SK-N-SH (cell line): ENCODE results near the gene MAPK4. TPM values are rescaled to one million over a fixed set of nuclear protein-coding genes. Genes with fewer than 3 reads are reported as not detected.
"Not testable (repeated sequence)": the region's sequence is repeated elsewhere in the genome, so short reads cannot be mapped to it uniquely, and the experiment has no call there.

Source experiments
- CTCF ChIA-PET: fragments of 300-600, 350-600 bp; formaldehyde crosslinking; extraction: SDS; loops from one replicate; lab custom pipeline; 2021; lab: Yijun Ruan, JAX
- POLR2A ChIA-PET: fragments of 350-600 bp; sonication (Branson Sonifier 250); formaldehyde crosslinking; extraction: SDS; loops from one replicate; lab custom pipeline; 2020; ENCODE audit warnings: antibody characterized with exemption, inconsistent platforms; lab: Yijun Ruan, JAX
- DNase-seq: peaks from one replicate; pipeline ENCODE4 v3.0.0; 2012
- H2AFZ ChIP-seq: fragments of 200-600 bp; sonication (generic); 2 replicates; pipeline ENCODE4 v1.8.1; 2016; ENCODE audit warnings: antibody characterized with exemption, mild to moderate bottlenecking, low read depth
- H3F3A ChIP-seq: fragments of 200-600 bp; sonication (generic); replicated peaks from 2 replicates; pipeline ENCODE3; 2016; ENCODE audit warnings: antibody characterized with exemption, mild to moderate bottlenecking; ENCODE audit not compliant: insufficient read depth
- H3K27ac ChIP-seq, 2 experiments: fragments of 200-500 bp in 1 of 2; fragments of 200-600 bp in 1 of 2; sonication (Bioruptor generic) in 1 of 2; sonication (generic), shearing (Covaris generic) in 1 of 2; 2 replicates each; pipeline versions ENCODE4 v1.5.1 to v1.6.1; 2014 to 2016; ENCODE audit warnings: low read depth in 2 of 2, inconsistent platforms in 1 of 2, low read length in 1 of 2, mild to moderate bottlenecking in 1 of 2, mixed read lengths in 1 of 2
- H3K27me3 ChIP-seq: fragments of 200-600 bp; sonication (generic), shearing (Covaris generic); 2 replicates; pipeline ENCODE4 v1.6.1; 2016; ENCODE audit warnings: mixed run types; ENCODE audit not compliant: insufficient read depth
- H3K36me3 ChIP-seq, 2 experiments: fragments of 200-500 bp in 1 of 2; fragments of 200-600 bp in 1 of 2; sonication (Bioruptor generic) in 1 of 2; sonication (generic) in 1 of 2; replicated peaks in 1 of 2; 2 replicates each; pipeline versions ENCODE3 to v1.5.1; 2014 to 2016; ENCODE audit warnings: low read length in 1 of 2, mild to moderate bottlenecking in 1 of 2; ENCODE audit not compliant: insufficient read depth in 2 of 2, control insufficient read depth in 1 of 2
- H3K4me1 ChIP-seq, 2 experiments: fragments of 200-500 bp in 1 of 2; fragments of 200-600 bp in 1 of 2; sonication (Bioruptor generic) in 1 of 2; sonication (generic), shearing (Covaris generic) in 1 of 2; 2 replicates each; pipeline versions ENCODE4 v1.5.1 to v1.6.1; 2014 to 2016; ENCODE audit warnings: low read depth in 1 of 2, low read length in 1 of 2, mixed run types in 1 of 2; ENCODE audit not compliant: insufficient read depth in 2 of 2, control insufficient read depth in 1 of 2
- H3K4me2 ChIP-seq: fragments of 200-600 bp; sonication (generic), shearing (Covaris generic); 2 replicates; pipeline ENCODE4 v1.6.1; 2017; ENCODE audit warnings: mixed run types
- H3K4me3 ChIP-seq, 2 experiments: fragments of 200-500 bp in 1 of 2; fragments of 200-600 bp in 1 of 2; sonication (Bioruptor generic) in 1 of 2; sonication (generic), shearing (Covaris generic) in 1 of 2; 2 replicates each; pipeline versions ENCODE4 v1.5.1 to v1.8.1; 2014 to 2016; ENCODE audit warnings: low read depth in 2 of 2, inconsistent platforms in 1 of 2, low read length in 1 of 2, mild to moderate bottlenecking in 1 of 2, mixed read lengths in 1 of 2, moderate library complexity in 1 of 2
- H3K79me2 ChIP-seq: fragments of 200-600 bp; sonication (generic); 2 replicates; pipeline ENCODE4 v1.8.1; 2017; ENCODE audit warnings: mild to moderate bottlenecking; ENCODE audit not compliant: insufficient read depth
- H3K9ac ChIP-seq: fragments of 200-600 bp; sonication (generic); 2 replicates; pipeline ENCODE4 v1.6.1; 2017; ENCODE audit warnings: mixed run types
- H3K9me2 ChIP-seq: fragments of 200-600 bp; sonication (generic); 2 replicates; pipeline ENCODE4 v1.6.1; 2017; ENCODE audit warnings: mixed run types
- H3K9me3 ChIP-seq: fragments of 200-600 bp; sonication (generic); 2 replicates; pipeline ENCODE4 v1.6.1; 2017; ENCODE audit warnings: mixed run types, mild to moderate bottlenecking, moderate library complexity
- H4K20me1 ChIP-seq: fragments of 200-600 bp; sonication (generic); 2 replicates; pipeline ENCODE4 v1.6.1; 2017; ENCODE audit warnings: mild to moderate bottlenecking, mixed run types; ENCODE audit not compliant: insufficient read depth
- CTCF ChIP-seq: fragments of 200-600 bp; sonication (generic); IDR thresholded peaks from 2 replicates; pipeline ENCODE4 v1.6.1; 2017; ENCODE audit warnings: antibody characterized with exemption, mild to moderate bottlenecking, moderate library complexity
- FOXM1 ChIP-seq: IDR thresholded peaks from 2 replicates; pipeline ENCODE4 v1.4.0; 2012; ENCODE audit warnings: low read depth, mild to moderate bottlenecking
- JUND ChIP-seq: IDR thresholded peaks from 2 replicates; pipeline ENCODE4 v1.4.0; 2012
- MEF2A ChIP-seq: IDR thresholded peaks from 2 replicates; pipeline ENCODE4 v1.4.0; 2012; ENCODE audit warnings: low read depth, borderline replicate concordance
- MXI1 ChIP-seq: IDR thresholded peaks from 2 replicates; pipeline ENCODE4 v1.6.1; 2012; ENCODE audit warnings: mild to moderate bottlenecking, low read depth, low read length, improper control_type of control experiment
- NFIC ChIP-seq: IDR thresholded peaks from 2 replicates; pipeline ENCODE4 v1.4.0; 2012; ENCODE audit warnings: borderline replicate concordance
- NRF1 ChIP-seq: IDR thresholded peaks from 2 replicates; pipeline ENCODE4 v1.6.1; 2012; ENCODE audit warnings: low read depth, mild to moderate bottlenecking, low read length
- RAD21 ChIP-seq: IDR thresholded peaks from 2 replicates; pipeline ENCODE4 v1.6.1; 2012; ENCODE audit warnings: mild to moderate bottlenecking, low read length
- YY1 ChIP-seq: IDR thresholded peaks from 2 replicates; pipeline ENCODE4 v1.4.0; 2012; ENCODE audit warnings: low read depth, mild to moderate bottlenecking
- WGBS: methylation state at CpG from one replicate; pipeline ENCODE4 v1.1.6; 2017; ENCODE audit warnings: low lambda C conversion rate; 5-methylcytosine and 5-hydroxymethylcytosine counted together
- polyA plus RNA-seq, 3 experiments: library from polyadenylated mRNA; depleted of rRNA; stranded (reverse); fragments of >200 nt; gene quantifications; 2 replicates each; pipeline ENCODE4 v1.2.3, GENCODE V29; 2012
- TF ChIP-seq, protein P1 (sequence below): fragments of 150-350 bp; IDR thresholded peaks from 2 replicates; pipeline ENCODE4 v1.6.1; 2016; ENCODE audit warnings: mild to moderate bottlenecking, low read depth, low read length
- TF ChIP-seq, protein P2 (sequence below): IDR thresholded peaks from 2 replicates; pipeline ENCODE4; 2012
- TF ChIP-seq, protein P3 (sequence below): IDR thresholded peaks from 2 replicates; pipeline ENCODE4 v1.4.0; 2012; ENCODE audit warnings: low read depth
- TF ChIP-seq, protein P4 (sequence below): IDR thresholded peaks from 2 replicates; pipeline ENCODE4 v1.4.0; 2012; ENCODE audit warnings: low read depth, borderline replicate concordance
- TF ChIP-seq, protein P5 (sequence below): fragments of 150-350 bp; IDR thresholded peaks from 2 replicates; pipeline ENCODE4 v1.6.1; 2017; ENCODE audit warnings: antibody characterized with exemption, low read length, low read depth, borderline replicate concordance

The MAPK4 gene
- polyA plus RNA-seq, 1 of the 3 experiments (the other 2 are of a cell fraction): 0.02 TPM

GRCh38 chr18:50706199-50706598 is 146.3 kb downstream of the MAPK4 start:
- Histone ChIP-seq H3F3A (no peaks in the 10 kb centered on the region), H3K27ac (no peak overlapping the region), H4K20me1 (no peaks in the 10 kb centered on the region), H3K27me3 (no peaks in the 10 kb centered on the region), H3K9ac (no peak overlapping the region), H3K4me3 (no peak overlapping the region)
- POLR2A ChIA-PET: no interaction called here
- TF ChIP-seq, protein P1, sequence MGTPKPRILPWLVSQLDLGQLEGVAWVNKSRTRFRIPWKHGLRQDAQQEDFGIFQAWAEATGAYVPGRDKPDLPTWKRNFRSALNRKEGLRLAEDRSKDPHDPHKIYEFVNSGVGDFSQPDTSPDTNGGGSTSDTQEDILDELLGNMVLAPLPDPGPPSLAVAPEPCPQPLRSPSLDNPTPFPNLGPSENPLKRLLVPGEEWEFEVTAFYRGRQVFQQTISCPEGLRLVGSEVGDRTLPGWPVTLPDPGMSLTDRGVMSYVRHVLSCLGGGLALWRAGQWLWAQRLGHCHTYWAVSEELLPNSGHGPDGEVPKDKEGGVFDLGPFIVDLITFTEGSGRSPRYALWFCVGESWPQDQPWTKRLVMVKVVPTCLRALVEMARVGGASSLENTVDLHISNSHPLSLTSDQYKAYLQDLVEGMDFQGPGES: no peak
- TF ChIP-seq CTCF (no peak), MEF2A (no peak), JUND (no peak), NRF1 (no peak), YY1 (no peak), FOXM1 (no peak)
- TF ChIP-seq, protein P2, sequence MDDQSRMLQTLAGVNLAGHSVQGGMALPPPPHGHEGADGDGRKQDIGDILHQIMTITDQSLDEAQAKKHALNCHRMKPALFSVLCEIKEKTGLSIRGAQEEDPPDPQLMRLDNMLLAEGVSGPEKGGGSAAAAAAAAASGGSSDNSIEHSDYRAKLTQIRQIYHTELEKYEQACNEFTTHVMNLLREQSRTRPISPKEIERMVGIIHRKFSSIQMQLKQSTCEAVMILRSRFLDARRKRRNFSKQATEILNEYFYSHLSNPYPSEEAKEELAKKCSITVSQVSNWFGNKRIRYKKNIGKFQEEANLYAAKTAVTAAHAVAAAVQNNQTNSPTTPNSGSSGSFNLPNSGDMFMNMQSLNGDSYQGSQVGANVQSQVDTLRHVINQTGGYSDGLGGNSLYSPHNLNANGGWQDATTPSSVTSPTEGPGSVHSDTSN: no peak
- TF ChIP-seq, all 33 proteins: peak for 0
- Histone ChIP-seq H3K9me2 (no peaks in the 10 kb centered on the region), H3K36me3 (no peaks in the 10 kb centered on the region), H3K4me1 (no peaks in the 10 kb centered on the region; a peak in 1 of 4 replicates), H3K4me2 (no peak overlapping the region), H3K79me2 (no peaks in the 10 kb centered on the region), H2AFZ (no peak overlapping the region), H3K9me3 (no peaks in the 10 kb centered on the region)
- DNase-seq: no peak
- CTCF ChIA-PET: interaction anchor here (0.7 kb wide), 1 partner anchor 16 kb away, joined by 3 read pairs; no protein-coding TSS in a partner anchor
- 28% methylated on average over 6 of the region's 6 CpGs for WGBS

GRCh38 chr18:50706651-50707050 is 146.8 kb downstream of the MAPK4 start:
- Histone ChIP-seq H3K4me3 (no peak overlapping the region), H3K79me2 (no peaks in the 10 kb centered on the region), H2AFZ (no peak overlapping the region), H3K9ac (no peak overlapping the region), H3K27me3 (no peaks in the 10 kb centered on the region), H4K20me1 (no peaks in the 10 kb centered on the region), H3K9me2 (no peaks in the 10 kb centered on the region), H3K27ac (no peak overlapping the region), H3K4me2 (no peak overlapping the region), H3K9me3 (no peaks in the 10 kb centered on the region), H3K36me3 (no peaks in the 10 kb centered on the region), H3F3A (no peaks in the 10 kb centered on the region), H3K4me1 (no peaks in the 10 kb centered on the region; a peak in 1 of 4 replicates)
- POLR2A ChIA-PET: no interaction called here
- CTCF ChIA-PET: no interaction called here
- no peak for TF ChIP-seq RAD21
- no peak for TF ChIP-seq MEF2A
- TF ChIP-seq NRF1: no peak
- TF ChIP-seq MXI1: no peak
- no peak for TF ChIP-seq NFIC
- TF ChIP-seq FOXM1: no peak
- TF ChIP-seq, protein P3, sequence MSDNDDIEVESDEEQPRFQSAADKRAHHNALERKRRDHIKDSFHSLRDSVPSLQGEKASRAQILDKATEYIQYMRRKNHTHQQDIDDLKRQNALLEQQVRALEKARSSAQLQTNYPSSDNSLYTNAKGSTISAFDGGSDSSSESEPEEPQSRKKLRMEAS: no peak
- TF ChIP-seq, protein P4, sequence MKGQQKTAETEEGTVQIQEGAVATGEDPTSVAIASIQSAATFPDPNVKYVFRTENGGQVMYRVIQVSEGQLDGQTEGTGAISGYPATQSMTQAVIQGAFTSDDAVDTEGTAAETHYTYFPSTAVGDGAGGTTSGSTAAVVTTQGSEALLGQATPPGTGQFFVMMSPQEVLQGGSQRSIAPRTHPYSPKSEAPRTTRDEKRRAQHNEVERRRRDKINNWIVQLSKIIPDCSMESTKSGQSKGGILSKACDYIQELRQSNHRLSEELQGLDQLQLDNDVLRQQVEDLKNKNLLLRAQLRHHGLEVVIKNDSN: no peak
- TF ChIP-seq, protein P5, sequence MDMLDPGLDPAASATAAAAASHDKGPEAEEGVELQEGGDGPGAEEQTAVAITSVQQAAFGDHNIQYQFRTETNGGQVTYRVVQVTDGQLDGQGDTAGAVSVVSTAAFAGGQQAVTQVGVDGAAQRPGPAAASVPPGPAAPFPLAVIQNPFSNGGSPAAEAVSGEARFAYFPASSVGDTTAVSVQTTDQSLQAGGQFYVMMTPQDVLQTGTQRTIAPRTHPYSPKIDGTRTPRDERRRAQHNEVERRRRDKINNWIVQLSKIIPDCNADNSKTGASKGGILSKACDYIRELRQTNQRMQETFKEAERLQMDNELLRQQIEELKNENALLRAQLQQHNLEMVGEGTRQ: no peak
- WGBS: 50% methylated on average over 2 of the region's 2 CpGs
- no peak for DNase-seq

- H3K9ac ChIP-seq, CTCF ChIA-PET, POLR2A ChIA-PET, H3K27ac ChIP-seq, H3K9me2 ChIP-seq, H3K4me2 ChIP-seq, DNase-seq, H2AFZ ChIP-seq, H3K9me3 ChIP-seq, H3K36me3 ChIP-seq, H4K20me1 ChIP-seq, H3K4me1 ChIP-seq, H3K4me3 ChIP-seq, H3K27me3 ChIP-seq, H3K79me2 ChIP-seq, H3F3A ChIP-seq: not testable (repeated sequence)
- WGBS: 49% methylated on average over 7 of the region's 7 CpGs
Measured at GRCh38 chr18:50707297-50707696, 147.4 kb downstream of the MAPK4 start.
